Panc1 (cell line): ENCODE data around the gene SHMT1. TPM values are rescaled to one million over a fixed set of nuclear protein-coding genes. Genes with fewer than 3 reads are reported as not detected.
"Not testable (repeated sequence)": the region's sequence is repeated elsewhere in the genome, so short reads cannot be mapped to it uniquely, and the experiment has no call there.

ENCODE experiments used
- ATAC-seq: fragments of 200-7000 bp; cut with Tn5 transposase; 2 replicates; pipeline ENCODE4 v1.9.1; 2020; ENCODE audit warnings: mild to moderate bottlenecking, moderate library complexity
- BruUV-seq: library from RNA; stranded (reverse); fragments of 400-500 nt; replicated peaks from 2 replicates; lab custom pipeline; 2021; lab: Mats Ljungman, UMichigan
- CTCF ChIA-PET: fragments of 300-600 bp; sonication (Branson Sonifier 250); formaldehyde crosslinking; loops from one replicate; lab custom pipeline; 2022; ENCODE audit warnings: antibody characterized with exemption; lab: Charles Lee
- POLR2A ChIA-PET: fragments of 300-600 bp; sonication (Branson Sonifier 250); formaldehyde crosslinking; loops from one replicate; lab custom pipeline; 2022; ENCODE audit warnings: antibody characterized with exemption; lab: Charles Lee
- DNase-seq: peaks from one replicate; pipeline ENCODE4 v3.0.0-alpha.2; 2010; ENCODE audit warnings: low read depth, low spot score
- H3K27ac ChIP-seq: 2 replicates; pipeline ENCODE4 v1.5.1; 2011; ENCODE audit warnings: mild to moderate bottlenecking, low read length, inconsistent platforms
- H3K27me3 ChIP-seq: fragments of 200-500 bp; sonication (Bioruptor generic); 2 replicates; pipeline ENCODE4 v1.6.0; 2014; ENCODE audit warnings: low read length, inconsistent platforms; ENCODE audit not compliant: control insufficient read depth, insufficient read depth
- H3K36me3 ChIP-seq: fragments of 200-500 bp; sonication (Bioruptor generic); 2 replicates; pipeline ENCODE4 v1.5.1; 2014; ENCODE audit warnings: inconsistent platforms, mild to moderate bottlenecking, low read length, moderate library complexity; ENCODE audit not compliant: control insufficient read depth, insufficient read depth
- H3K4me1 ChIP-seq: 2 replicates; pipeline ENCODE4 v1.5.1; 2011; ENCODE audit warnings: inconsistent platforms, mild to moderate bottlenecking, low read length, moderate library complexity; ENCODE audit not compliant: control insufficient read depth, insufficient read depth
- H3K4me3 ChIP-seq, 2 experiments: 2 replicates each; pipeline ENCODE4 v1.5.1; 2011 to 2012; ENCODE audit warnings: low read depth in 2 of 2, low read length in 2 of 2, mild to moderate bottlenecking in 2 of 2, inconsistent platforms in 1 of 2, moderate library complexity in 1 of 2
- H3K9me3 ChIP-seq: fragments of 200-500 bp; sonication (Bioruptor generic); 2 replicates; pipeline ENCODE4 v1.5.1; 2014; ENCODE audit warnings: low read depth, mild to moderate bottlenecking, inconsistent platforms, low read length, moderate library complexity; ENCODE audit not compliant: control insufficient read depth, insufficient read depth
- POLR2AphosphoS5 ChIP-seq: IDR thresholded peaks from 2 replicates; pipeline ENCODE4 v1.6.1; 2012; ENCODE audit warnings: mild to moderate bottlenecking, low read depth, low read length, moderate library complexity
- SIN3A ChIP-seq: IDR thresholded peaks from 2 replicates; pipeline ENCODE4 v1.6.1; 2012; ENCODE audit warnings: low read depth, mild to moderate bottlenecking, low read length, moderate library complexity, borderline replicate concordance; ENCODE audit not compliant: insufficient read depth
- TCF7L2 ChIP-seq: IDR thresholded peaks from 2 replicates; pipeline ENCODE4 v1.6.1; 2011; ENCODE audit warnings: mild to moderate bottlenecking, low read depth, low read length, inconsistent platforms
- in situ Hi-C: cut with HindIII; loops from 2 replicates; pipeline ENCODE4 v1.10.0; 2016; ENCODE audit warnings: low sequenced_read_pairs, low pct_unique_long_range_greater_than_20kb
- intact Hi-C: fragments of 100-400 bp; cut with micrococcal nuclease; formaldehyde crosslinking; loops from one replicate; pipeline ENCODE4 v1.10.0; 2022; ENCODE audit not compliant: unreplicated experiment
- total RNA-seq: library from RNA; stranded (reverse); gene quantifications from one replicate; pipeline ENCODE4 v1.2.1, GENCODE V29; 2021; ENCODE audit not compliant: unreplicated experiment
- TF ChIP-seq, protein P1 (sequence below), 2 experiments: IDR thresholded peaks; 2 replicates each; pipeline ENCODE4 v1.6.1; 2011 to 2012; ENCODE audit warnings: low read depth in 2 of 2, control low read depth in 1 of 2, low read length in 1 of 2, mild to moderate bottlenecking in 1 of 2, moderate library complexity in 1 of 2; ENCODE audit not compliant: insufficient read depth in 1 of 2
- TF ChIP-seq, protein P2 (sequence below): fragments of 450-650 bp; IDR thresholded peaks from 2 replicates; pipeline ENCODE4 v1.5.1; 2017; ENCODE audit warnings: mild to moderate bottlenecking

Gene SHMT1
- total RNA-seq, 1 experiment from 2014 or later: 21.7 TPM

DNA sequence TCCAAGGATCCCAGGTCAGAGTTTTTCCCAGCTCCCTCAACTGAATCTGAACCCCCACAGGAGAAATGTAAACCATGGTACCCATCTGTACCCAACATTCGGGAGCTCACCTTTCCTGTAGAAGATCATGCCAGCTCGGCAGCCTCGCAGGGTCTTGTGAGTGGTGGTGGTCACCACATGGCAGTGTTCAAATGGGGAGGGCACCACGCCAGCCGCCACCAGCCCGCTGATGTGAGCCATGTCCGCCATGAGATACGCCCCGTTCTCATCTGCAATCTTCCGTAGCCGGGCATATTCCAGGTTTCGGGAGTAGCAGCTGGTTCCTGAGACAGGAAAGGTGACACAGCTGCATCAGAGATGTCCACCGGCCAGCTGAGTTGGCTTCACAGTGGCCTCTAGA is 23.4 kb downstream of the SHMT1 start:
- no peak for DNase-seq
- Histone ChIP-seq H3K27ac (no peak overlapping the region), H3K9me3 (no peaks in the 10 kb centered on the region), H3K27me3 (no peaks in the 10 kb centered on the region), H3K4me1 (no peaks in the 10 kb centered on the region), H3K36me3 (no peaks in the 10 kb centered on the region), H3K4me3 (no peak overlapping the region)
- POLR2A ChIA-PET: no interaction called here
- BruUV-seq: no TSS peak
- no peak for ATAC-seq
- intact Hi-C loops (no loop called here), in situ Hi-C loops (no loop called here)
- TF ChIP-seq, protein P1, sequence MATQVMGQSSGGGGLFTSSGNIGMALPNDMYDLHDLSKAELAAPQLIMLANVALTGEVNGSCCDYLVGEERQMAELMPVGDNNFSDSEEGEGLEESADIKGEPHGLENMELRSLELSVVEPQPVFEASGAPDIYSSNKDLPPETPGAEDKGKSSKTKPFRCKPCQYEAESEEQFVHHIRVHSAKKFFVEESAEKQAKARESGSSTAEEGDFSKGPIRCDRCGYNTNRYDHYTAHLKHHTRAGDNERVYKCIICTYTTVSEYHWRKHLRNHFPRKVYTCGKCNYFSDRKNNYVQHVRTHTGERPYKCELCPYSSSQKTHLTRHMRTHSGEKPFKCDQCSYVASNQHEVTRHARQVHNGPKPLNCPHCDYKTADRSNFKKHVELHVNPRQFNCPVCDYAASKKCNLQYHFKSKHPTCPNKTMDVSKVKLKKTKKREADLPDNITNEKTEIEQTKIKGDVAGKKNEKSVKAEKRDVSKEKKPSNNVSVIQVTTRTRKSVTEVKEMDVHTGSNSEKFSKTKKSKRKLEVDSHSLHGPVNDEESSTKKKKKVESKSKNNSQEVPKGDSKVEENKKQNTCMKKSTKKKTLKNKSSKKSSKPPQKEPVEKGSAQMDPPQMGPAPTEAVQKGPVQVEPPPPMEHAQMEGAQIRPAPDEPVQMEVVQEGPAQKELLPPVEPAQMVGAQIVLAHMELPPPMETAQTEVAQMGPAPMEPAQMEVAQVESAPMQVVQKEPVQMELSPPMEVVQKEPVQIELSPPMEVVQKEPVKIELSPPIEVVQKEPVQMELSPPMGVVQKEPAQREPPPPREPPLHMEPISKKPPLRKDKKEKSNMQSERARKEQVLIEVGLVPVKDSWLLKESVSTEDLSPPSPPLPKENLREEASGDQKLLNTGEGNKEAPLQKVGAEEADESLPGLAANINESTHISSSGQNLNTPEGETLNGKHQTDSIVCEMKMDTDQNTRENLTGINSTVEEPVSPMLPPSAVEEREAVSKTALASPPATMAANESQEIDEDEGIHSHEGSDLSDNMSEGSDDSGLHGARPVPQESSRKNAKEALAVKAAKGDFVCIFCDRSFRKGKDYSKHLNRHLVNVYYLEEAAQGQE (IDR thresholded peaks at IDR 0.05; ENCODE audit: insufficient read depth in 1 of 2, low read depth in 2 of 2, low read length in 1 of 2): no peak
- no peak for TF ChIP-seq POLR2AphosphoS5
- TF ChIP-seq TCF7L2: no peak
- TF ChIP-seq SIN3A: no peak
- TF ChIP-seq, protein P2, sequence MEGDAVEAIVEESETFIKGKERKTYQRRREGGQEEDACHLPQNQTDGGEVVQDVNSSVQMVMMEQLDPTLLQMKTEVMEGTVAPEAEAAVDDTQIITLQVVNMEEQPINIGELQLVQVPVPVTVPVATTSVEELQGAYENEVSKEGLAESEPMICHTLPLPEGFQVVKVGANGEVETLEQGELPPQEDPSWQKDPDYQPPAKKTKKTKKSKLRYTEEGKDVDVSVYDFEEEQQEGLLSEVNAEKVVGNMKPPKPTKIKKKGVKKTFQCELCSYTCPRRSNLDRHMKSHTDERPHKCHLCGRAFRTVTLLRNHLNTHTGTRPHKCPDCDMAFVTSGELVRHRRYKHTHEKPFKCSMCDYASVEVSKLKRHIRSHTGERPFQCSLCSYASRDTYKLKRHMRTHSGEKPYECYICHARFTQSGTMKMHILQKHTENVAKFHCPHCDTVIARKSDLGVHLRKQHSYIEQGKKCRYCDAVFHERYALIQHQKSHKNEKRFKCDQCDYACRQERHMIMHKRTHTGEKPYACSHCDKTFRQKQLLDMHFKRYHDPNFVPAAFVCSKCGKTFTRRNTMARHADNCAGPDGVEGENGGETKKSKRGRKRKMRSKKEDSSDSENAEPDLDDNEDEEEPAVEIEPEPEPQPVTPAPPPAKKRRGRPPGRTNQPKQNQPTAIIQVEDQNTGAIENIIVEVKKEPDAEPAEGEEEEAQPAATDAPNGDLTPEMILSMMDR: no peak
- CTCF ChIA-PET: no interaction called here

DNA sequence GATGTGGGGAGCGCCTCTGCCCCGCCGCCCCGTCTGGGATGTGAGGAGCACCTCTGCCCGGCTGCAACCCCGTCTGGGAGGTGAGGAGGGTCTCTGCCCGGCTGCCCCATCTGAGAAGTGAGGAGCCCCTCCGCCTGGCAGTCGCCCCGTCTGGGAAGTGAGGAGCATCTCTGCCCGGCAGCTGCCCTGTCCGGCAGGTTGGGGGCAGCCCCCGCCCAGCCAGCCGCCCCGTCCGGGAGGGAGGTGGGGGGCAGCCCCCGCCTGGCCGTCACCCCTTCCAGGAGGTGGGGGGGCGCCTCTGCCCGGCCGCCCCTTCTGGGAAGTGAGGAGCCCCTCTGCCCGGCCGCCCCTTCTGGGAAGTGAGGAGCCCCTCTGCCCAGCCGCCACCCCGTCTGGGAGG is 25.2 kb downstream of the SHMT1 start:
- CTCF ChIA-PET, in situ Hi-C loops, ATAC-seq, H3K4me1 ChIP-seq, DNase-seq, H3K27ac ChIP-seq, H3K27me3 ChIP-seq, POLR2A ChIA-PET, H3K36me3 ChIP-seq, H3K4me3 ChIP-seq, intact Hi-C loops, H3K9me3 ChIP-seq, BruUV-seq: not testable (repeated sequence)

DNA sequence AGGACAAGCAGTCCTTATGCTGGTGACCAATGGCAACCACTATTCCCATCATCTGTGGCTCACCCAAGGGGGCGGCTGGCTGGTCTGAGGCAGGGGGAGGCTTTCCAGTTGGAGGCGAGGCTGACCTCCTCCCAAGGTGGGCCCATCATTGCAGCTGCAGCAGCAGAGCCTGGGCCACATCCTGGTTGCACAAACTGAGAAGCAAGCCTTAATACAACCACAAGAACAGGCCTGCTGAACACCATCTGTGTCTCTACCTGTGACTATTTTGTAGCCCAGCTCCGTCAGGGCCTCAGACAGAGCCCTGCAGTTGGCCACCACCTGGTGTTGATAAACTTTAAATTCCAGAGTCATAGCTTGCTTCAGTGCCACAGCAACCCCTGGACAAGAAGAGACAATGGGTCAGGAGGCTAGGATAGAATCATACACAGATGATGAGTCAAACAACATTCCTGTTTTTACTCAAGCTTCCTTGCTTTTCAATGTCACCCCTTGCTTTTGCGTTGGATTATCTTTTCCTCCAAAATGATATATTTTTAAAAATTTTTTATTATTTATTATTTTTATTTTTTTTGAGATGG is 30.4 kb downstream of the SHMT1 start:
- no peaks in the 10 kb centered on the region for H3K36me3 ChIP-seq
- no TSS peak for BruUV-seq

More for the DNA sequence above, 30.4 kb downstream of the SHMT1 start:
- ATAC-seq (no peak), DNase-seq (no peak)
- no peaks in the 10 kb centered on the region for H3K27me3 ChIP-seq
- no peaks in the 10 kb centered on the region for H3K9me3 ChIP-seq
- in situ Hi-C loops (no loop called here), intact Hi-C loops (no loop called here)
- TF ChIP-seq, protein P1 (IDR thresholded peaks at IDR 0.05; ENCODE audit: insufficient read depth in 1 of 2, low read depth in 2 of 2, low read length in 1 of 2): no peak
- TF ChIP-seq, protein P2: no peak
- TF ChIP-seq TCF7L2 (no peak), POLR2AphosphoS5 (no peak), SIN3A (no peak)
- no peaks in the 10 kb centered on the region for H3K4me1 ChIP-seq
- no peak overlapping the region for H3K4me3 ChIP-seq
- CTCF ChIA-PET: no interaction called here
- no peak overlapping the region for H3K27ac ChIP-seq
- POLR2A ChIA-PET: no interaction called here
